OCI-LY1 (cell line): Measurements from ENCODE around the gene CHPF2.

Experiments
- CTCF ChIP-seq: fragments of 200-600 bp; sonication (generic), shearing (Covaris generic); IDR thresholded peaks from 2 replicates; pipeline ENCODE4 v1.5.1; 2017; ENCODE audit warnings: mild to moderate bottlenecking, antibody characterized with exemption, low read length, moderate library complexity, mixed read lengths
- EZH2 ChIP-seq: fragments of 200-600 bp; sonication (generic), shearing (Covaris generic); IDR thresholded peaks from 2 replicates; pipeline ENCODE4 v1.8.0; 2017; ENCODE audit warnings: borderline replicate concordance, mixed run types, mild to moderate bottlenecking, antibody characterized with exemption, low read length, moderate library complexity, mixed read lengths

GRCh38 chr7:151218170-151218569 is 14.1 kb upstream of the CHPF2 start:
- no peak for TF ChIP-seq CTCF
- no peak for TF ChIP-seq EZH2
